NT2/D1 (cell line): ENCODE data around the gene CCDC91.

Experiments
- SUZ12 ChIP-seq: IDR thresholded peaks from 2 replicates; pipeline ENCODE4 v1.6.1; 2011; ENCODE audit not compliant: insufficient read length, insufficient read depth; ENCODE audit errors: extremely low read depth
- YY1 ChIP-seq: IDR thresholded peaks from 2 replicates; pipeline ENCODE4 v1.6.1; 2011; ENCODE audit not compliant: insufficient read length, insufficient read depth
- ZNF274 ChIP-seq: IDR thresholded peaks from 2 replicates; pipeline ENCODE4 v1.6.1; 2011; ENCODE audit warnings: mild to moderate bottlenecking, low read depth, low read length

DNA sequence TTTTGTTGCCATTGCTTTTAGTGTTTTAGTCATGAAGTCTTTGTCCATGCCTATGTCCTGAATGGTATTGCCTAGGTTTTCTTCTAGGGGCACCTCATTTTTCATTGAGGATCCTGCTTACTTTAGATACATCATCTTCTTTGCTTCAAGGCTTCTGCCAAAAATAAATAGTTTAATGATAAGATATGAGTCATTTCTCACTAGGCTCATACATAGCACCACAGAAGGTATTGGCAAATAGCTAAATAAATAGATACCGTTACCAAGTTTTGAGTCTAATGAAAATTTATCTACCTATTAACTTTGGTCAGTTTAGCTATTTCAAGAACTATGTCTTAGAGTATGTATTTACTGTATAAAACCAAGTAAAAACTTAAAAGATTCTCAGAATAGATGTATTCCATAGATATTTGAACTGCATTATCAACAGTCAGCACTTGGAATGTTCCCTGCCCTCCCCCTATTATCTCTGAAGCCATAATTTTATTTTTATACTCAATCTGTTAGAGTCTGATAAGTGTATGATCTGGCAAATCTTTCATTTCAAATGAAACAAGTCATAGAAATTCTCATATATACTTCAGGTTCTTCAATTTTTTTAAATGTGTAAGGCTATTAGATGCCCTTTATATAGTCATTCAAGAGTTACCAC lies 310.2 kb downstream of the CCDC91 start:
- TF ChIP-seq ZNF274 (no peak), YY1 (no peak), SUZ12 (no peak)
